WTC11 (cell line): ENCODE data around the gene KDELR1. TPM values are rescaled to one million over a fixed set of nuclear protein-coding genes. Genes with fewer than 3 reads are reported as not detected.
A peak's percentile ranks its signal among the peaks of the same experiment; 100 is the strongest.

Experiments
- ATAC-seq: fragments of 200-7000 bp; cut with Tn5 transposase; 2 replicates; pipeline ENCODE4 v1.10.0; 2021; ENCODE audit warnings: mild to moderate bottlenecking, moderate library complexity
- CTCF ChIA-PET: fragments of 300-600 bp; sonication (Branson Sonifier 250); formaldehyde crosslinking; loops from one replicate; lab custom pipeline; 2021; ENCODE audit warnings: antibody characterized with exemption; lab: Charles Lee
- POLR2A ChIA-PET: fragments of 350-600 bp; sonication (Branson Sonifier 250); formaldehyde crosslinking; loops from one replicate; lab custom pipeline; 2021; ENCODE audit warnings: antibody characterized with exemption; lab: Charles Lee
- DNase-seq: peaks from one replicate; pipeline ENCODE4 v3.0.0; 2021; ENCODE audit warnings: low spot score
- H3K27ac Mint-ChIP-seq: 2 replicates; pipeline ENCODE4 v1.8.0; 2021; ENCODE audit warnings: mixed read lengths
- H3K27me3 Mint-ChIP-seq: 2 replicates; pipeline ENCODE4 v1.8.0; 2021; ENCODE audit warnings: low read depth, mild to moderate bottlenecking, moderate library complexity, mixed read lengths
- H3K36me3 Mint-ChIP-seq: 2 replicates; pipeline ENCODE4 v1.8.0; 2021; ENCODE audit warnings: mixed read lengths
- H3K4me1 Mint-ChIP-seq: 2 replicates; pipeline ENCODE4 v1.8.0; 2022; ENCODE audit warnings: mixed read lengths
- H3K4me3 Mint-ChIP-seq: 2 replicates; pipeline ENCODE4 v1.8.0; 2021; ENCODE audit warnings: mild to moderate bottlenecking, moderate library complexity, mixed read lengths
- H3K9me3 Mint-ChIP-seq: 2 replicates; pipeline ENCODE4 v1.8.0; 2021; ENCODE audit warnings: mixed read lengths
- AFF4 ChIP-seq: sonication (generic); formaldehyde crosslinking; IDR thresholded peaks from 2 replicates; pipeline ENCODE4 v1.8.1; 2023; ENCODE audit warnings: mild to moderate bottlenecking, missing genetic modification reagents, borderline replicate concordance
- ERG ChIP-seq: fragments of 250-450 bp; sonication (Bioruptor Pico); IDR thresholded peaks from 2 replicates; pipeline ENCODE4 v1.8.0; 2021; ENCODE audit warnings: mild to moderate bottlenecking
- FOXP1 ChIP-seq: sonication (generic); formaldehyde crosslinking; IDR thresholded peaks from 2 replicates; pipeline ENCODE4 v1.8.0; 2022; ENCODE audit warnings: missing genetic modification reagents, mild to moderate bottlenecking, moderate library complexity, borderline replicate concordance
- IRF1 ChIP-seq: sonication (generic); formaldehyde crosslinking; IDR thresholded peaks from 2 replicates; pipeline ENCODE4 v1.8.0; 2023; ENCODE audit warnings: missing genetic modification reagents
- IRF2 ChIP-seq: sonication (generic); formaldehyde crosslinking; IDR thresholded peaks from 2 replicates; pipeline ENCODE4 v1.8.0; 2022; ENCODE audit warnings: low read depth, missing genetic modification reagents, borderline replicate concordance
- NR3C1 ChIP-seq: sonication (generic); formaldehyde crosslinking; conservative IDR thresholded peaks from 2 replicates; pipeline ENCODE4 v1.8.1; 2023; ENCODE audit warnings: low read depth, mild to moderate bottlenecking, missing genetic modification reagents
- PRDM15 ChIP-seq: sonication (generic); formaldehyde crosslinking; IDR thresholded peaks from 2 replicates; pipeline ENCODE4 v1.8.0; 2022; ENCODE audit warnings: missing genetic modification reagents
- RORB ChIP-seq: fragments of 250-450 bp; sonication (Bioruptor Pico); IDR thresholded peaks from 2 replicates; pipeline ENCODE4 v1.9.0; 2021; ENCODE audit warnings: mild to moderate bottlenecking
- TCF7 ChIP-seq: sonication (generic); formaldehyde crosslinking; IDR thresholded peaks from 2 replicates; pipeline ENCODE4 v1.8.0; 2022; ENCODE audit warnings: mild to moderate bottlenecking, low read depth, missing genetic modification reagents, moderate library complexity
- TEAD4 ChIP-seq: sonication (generic); formaldehyde crosslinking; IDR thresholded peaks from 2 replicates; pipeline ENCODE4 v1.8.0; 2022; ENCODE audit warnings: mild to moderate bottlenecking, missing genetic modification reagents
- ZNF121 ChIP-seq: sonication (generic); formaldehyde crosslinking; IDR thresholded peaks from 2 replicates; pipeline ENCODE4 v1.8.0; 2023; ENCODE audit warnings: missing genetic modification reagents
- ZNF263 ChIP-seq: sonication (generic); formaldehyde crosslinking; IDR thresholded peaks from 2 replicates; pipeline ENCODE4 v1.8.1; 2022; ENCODE audit warnings: low read depth, mild to moderate bottlenecking, moderate library complexity, missing genetic modification reagents
- ZNF396 ChIP-seq: fragments of 250-450 bp; sonication (Bioruptor Pico); IDR thresholded peaks from 2 replicates; pipeline ENCODE4 v1.8.0; 2021; ENCODE audit warnings: mild to moderate bottlenecking, moderate library complexity, borderline replicate concordance
- total RNA-seq: library from RNA; stranded (reverse); gene quantifications from 3 replicates; pipeline ENCODE4 v1.2.3, GENCODE V29; 2021
- TF ChIP-seq, protein P1 (sequence below): sonication (generic); formaldehyde crosslinking; IDR thresholded peaks from 2 replicates; pipeline ENCODE4 v1.8.0; 2022; ENCODE audit warnings: mild to moderate bottlenecking, missing genetic modification reagents
- TF ChIP-seq, protein P2 (sequence below): sonication (generic); formaldehyde crosslinking; IDR thresholded peaks from 2 replicates; pipeline ENCODE4 v1.8.1; 2023; ENCODE audit warnings: mild to moderate bottlenecking, missing genetic modification reagents

The KDELR1 gene
- total RNA-seq, 1 experiment from 2014 or later = 207 TPM

DNA sequence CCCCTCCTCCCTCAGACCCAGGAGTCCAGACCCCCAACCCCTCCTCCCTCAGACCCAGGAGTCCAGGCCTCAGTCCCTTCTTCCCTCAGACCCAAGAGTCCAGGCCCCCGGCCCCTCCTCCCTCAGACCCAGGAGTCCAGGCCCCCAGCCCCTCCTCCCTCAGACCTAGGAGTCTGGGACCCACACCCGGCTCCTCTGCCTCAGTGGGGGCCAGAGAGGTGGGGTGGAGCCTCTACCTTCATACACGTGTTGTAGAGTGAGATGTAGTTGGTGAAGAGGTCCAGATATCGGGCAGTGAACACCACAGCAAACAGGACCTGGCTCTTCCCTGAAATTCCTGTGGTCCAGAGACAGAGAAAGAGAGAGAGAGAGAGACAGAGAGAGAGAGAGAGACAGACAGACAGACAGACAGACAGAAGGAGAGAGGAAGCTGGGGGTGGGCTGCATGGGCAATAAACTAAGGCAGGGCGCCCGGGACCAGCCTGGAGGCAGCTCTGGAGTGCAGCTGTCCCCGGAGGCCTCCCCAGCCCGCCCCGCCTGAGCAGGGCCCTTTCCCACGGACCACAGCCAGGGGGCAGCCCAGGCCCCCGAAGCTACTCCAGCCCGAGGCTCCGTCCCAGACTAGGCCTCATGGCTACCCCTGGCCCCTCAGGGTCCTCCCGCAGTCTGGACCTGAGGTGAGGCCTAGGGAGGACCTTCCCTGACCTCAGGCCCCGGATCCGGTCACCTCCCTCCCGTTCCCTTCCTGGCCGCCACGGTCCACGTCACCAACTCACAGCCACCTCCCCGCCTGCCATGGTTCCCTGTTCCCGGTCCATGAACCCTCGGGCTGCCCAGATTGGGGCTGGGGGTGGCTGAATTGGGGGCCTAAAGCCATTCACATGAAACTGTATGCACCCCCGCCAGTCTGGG, 907 bp downstream of the KDELR1 start (continued):
- no peak for TF ChIP-seq IRF2 (CRISPR knock-in tag)
- TF ChIP-seq, protein P1, sequence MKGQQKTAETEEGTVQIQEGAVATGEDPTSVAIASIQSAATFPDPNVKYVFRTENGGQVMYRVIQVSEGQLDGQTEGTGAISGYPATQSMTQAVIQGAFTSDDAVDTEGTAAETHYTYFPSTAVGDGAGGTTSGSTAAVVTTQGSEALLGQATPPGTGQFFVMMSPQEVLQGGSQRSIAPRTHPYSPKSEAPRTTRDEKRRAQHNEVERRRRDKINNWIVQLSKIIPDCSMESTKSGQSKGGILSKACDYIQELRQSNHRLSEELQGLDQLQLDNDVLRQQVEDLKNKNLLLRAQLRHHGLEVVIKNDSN = 0 out of 2 replicates have a peak, but pooled peaks have one; percentile 35
- no peak for TF ChIP-seq ZNF396 (CRISPR knock-in tag)
- TF ChIP-seq ZNF121 (CRISPR knock-in tag) = no peak
- TF ChIP-seq NR3C1 = no peak
- no peak for TF ChIP-seq FOXP1 (CRISPR knock-in tag)
- TF ChIP-seq, all 79 proteins: peak for 12

DNA sequence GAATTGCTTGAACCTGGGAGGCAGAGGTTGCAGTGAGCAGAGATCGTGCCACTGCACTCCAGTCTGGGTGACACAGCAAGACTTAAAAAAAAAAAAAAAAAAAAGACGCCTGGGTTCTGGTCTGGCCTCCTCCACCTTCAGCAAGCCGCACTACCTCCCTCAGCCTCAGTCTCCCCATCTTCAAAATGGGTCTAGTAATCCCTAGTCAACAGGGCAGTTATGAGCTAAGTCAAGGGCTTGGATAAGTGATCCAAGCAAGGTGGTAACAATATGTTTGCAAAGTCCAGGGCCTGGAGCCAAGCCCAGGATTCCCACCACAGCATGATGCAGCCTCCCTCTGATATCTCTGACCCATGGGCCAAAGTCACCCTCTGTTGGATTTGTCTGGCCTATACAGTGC, 4.4 kb downstream of the KDELR1 start:
- peaks cover 6% of the 10 kb centered on the region for H3K4me1 Mint-ChIP-seq
- DNase-seq (no peak), ATAC-seq (no peak)
- H3K27me3 Mint-ChIP-seq = peaks cover 3% of the 10 kb centered on the region; the same call in 1 of the 2 replicates
- H3K9me3 Mint-ChIP-seq = no peaks in the 10 kb centered on the region
- TF ChIP-seq TCF7 (CRISPR knock-in tag) (no peak), IRF1 (CRISPR knock-in tag) (no peak), PRDM15 (no peak)
- CTCF ChIA-PET = interaction anchor here (0.7 kb wide), 1 partner anchor 722 kb away, joined by 3 read pairs; no protein-coding TSS in a partner anchor
- no peak overlapping the region for H3K27ac Mint-ChIP-seq
- H3K4me3 Mint-ChIP-seq = no peak overlapping the region
- peaks cover 49% of the 10 kb centered on the region for H3K36me3 Mint-ChIP-seq
- POLR2A ChIA-PET = no interaction called here

GRCh38 chr19:48385461-48386087, 5.8 kb downstream of the KDELR1 start:
- CTCF ChIA-PET = no interaction called here
- Mint-ChIP-seq H3K4me1 (peaks cover 2% of the 10 kb centered on the region; the same call in 1 of the 2 replicates), H3K27ac (no peak overlapping the region)
- no peak for TF ChIP-seq ERG
- no peak for TF ChIP-seq ZNF263
- TF ChIP-seq RORB = no peak
- no peak for TF ChIP-seq NR3C1
- TF ChIP-seq TEAD4 = no peak
- TF ChIP-seq TCF7 (CRISPR knock-in tag) = no peak
- TF ChIP-seq, protein P2, sequence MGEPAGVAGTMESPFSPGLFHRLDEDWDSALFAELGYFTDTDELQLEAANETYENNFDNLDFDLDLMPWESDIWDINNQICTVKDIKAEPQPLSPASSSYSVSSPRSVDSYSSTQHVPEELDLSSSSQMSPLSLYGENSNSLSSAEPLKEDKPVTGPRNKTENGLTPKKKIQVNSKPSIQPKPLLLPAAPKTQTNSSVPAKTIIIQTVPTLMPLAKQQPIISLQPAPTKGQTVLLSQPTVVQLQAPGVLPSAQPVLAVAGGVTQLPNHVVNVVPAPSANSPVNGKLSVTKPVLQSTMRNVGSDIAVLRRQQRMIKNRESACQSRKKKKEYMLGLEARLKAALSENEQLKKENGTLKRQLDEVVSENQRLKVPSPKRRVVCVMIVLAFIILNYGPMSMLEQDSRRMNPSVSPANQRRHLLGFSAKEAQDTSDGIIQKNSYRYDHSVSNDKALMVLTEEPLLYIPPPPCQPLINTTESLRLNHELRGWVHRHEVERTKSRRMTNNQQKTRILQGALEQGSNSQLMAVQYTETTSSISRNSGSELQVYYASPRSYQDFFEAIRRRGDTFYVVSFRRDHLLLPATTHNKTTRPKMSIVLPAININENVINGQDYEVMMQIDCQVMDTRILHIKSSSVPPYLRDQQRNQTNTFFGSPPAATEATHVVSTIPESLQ (CRISPR knock-in tag) = no peak
- TF ChIP-seq AFF4 = no peak

More at GRCh38 chr19:48385461-48386087, 5.8 kb downstream of the KDELR1 start:
- Mint-ChIP-seq H3K4me3 (no peak overlapping the region), H3K27me3 (no peaks in the 10 kb centered on the region), H3K36me3 (peaks cover 56% of the 10 kb centered on the region), H3K9me3 (no peaks in the 10 kb centered on the region)
- DNase-seq (no peak), ATAC-seq (no peak)
- POLR2A ChIA-PET = no interaction called here
